ENCODE data around the gene UGT1A8.

Gene UGT1A8

DNA sequence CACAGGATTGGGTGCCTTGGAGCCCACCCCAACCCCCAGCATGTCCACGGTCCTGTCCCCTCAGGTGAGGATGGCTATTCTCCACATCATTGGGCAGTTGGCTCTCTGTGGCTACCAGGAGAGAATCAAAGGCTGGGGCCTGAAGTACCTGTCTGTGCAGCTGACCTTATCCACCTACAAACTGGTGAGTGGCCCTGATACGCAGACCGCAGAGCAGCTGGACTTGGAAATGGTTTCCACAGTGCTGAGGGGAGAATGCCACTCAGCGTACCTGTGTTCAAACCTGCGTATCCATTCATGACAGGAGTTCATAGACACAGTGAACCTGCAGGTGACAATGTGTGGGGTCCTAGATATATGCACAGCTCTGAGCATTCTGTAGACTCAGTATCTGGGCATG, 182.3 kb downstream of the UGT1A8 start:
- DNase-seq (ENCODE audit: low read depth in 2 of 2), result no peak

DNA sequence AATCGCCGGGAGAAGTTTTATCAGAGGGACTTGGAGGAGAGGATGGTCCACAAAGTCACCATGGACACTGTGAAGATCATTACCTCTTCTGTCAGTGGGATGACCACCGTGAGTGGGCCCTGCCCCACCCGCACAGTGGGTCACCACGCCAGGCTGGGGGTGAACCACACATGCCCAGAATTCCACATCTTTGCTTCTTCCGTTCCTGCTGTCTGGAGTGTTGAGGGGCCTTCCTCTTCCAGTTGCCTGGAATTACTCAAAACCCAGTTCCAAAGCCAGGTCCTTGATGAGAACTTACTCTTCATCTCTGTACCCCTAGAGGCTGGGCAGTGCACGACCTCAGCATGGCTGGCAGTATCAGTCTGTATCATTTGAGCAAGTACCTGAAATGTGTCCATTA, 182.8 kb downstream of the UGT1A8 start:
- no peak for DNase-seq (ENCODE audit: low read depth in 2 of 2)

DNA sequence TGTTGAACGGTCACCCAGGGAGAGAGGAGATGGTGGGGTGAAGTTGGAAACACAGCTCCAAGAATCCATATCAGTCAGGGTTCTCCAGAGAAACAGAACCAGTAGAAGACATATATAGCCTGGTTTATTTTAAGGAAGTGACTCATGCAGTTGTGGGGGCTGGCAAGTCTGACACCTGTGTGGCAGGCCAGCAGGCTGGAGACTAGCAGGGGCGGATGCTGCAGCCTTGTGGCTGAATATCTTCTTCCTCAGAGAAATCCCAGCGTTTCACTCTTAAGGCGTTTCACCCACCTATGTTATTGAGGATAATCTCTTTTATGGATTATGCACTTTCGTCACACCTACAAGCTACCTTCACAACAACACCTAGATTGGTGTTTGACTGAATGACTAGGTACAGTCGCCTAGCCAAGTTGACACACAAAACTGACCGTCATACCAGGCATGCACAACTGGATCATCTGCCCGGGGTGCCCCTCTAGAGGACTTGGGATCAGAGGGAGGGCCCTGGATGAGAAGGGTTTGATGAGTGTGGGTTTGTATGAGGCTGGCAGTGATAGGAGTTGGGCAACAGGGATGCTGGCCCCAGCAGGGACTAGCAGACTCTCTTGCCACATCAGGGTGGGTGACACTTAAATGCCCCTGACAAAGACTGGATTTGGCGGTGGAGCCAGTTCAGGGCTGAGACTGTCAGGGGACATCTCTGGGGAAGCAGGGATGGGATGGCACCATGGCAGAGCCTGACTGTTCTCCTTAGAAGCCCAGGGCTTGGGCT, 184.1 kb downstream of the UGT1A8 start:
- DNase-seq (ENCODE audit: low read depth in 2 of 2), result no peak

- DNase-seq (ENCODE audit: low read depth in 2 of 2), result no peak
Observed at GRCh38 chr2:233802132-233802815, 184.8 kb downstream of the UGT1A8 start.

GRCh38 chr2:233803292-233803911, 186.0 kb downstream of the UGT1A8 start:
- DNase-seq (ENCODE audit: low read depth in 2 of 2), result no peak

- no peak for DNase-seq (ENCODE audit: low read depth in 2 of 2)
Observed at GRCh38 chr2:233803994-233804393, 186.6 kb downstream of the UGT1A8 start.

- no peak for DNase-seq (ENCODE audit: low read depth in 2 of 2)
Observed at GRCh38 chr2:233807215-233807865, 189.9 kb downstream of the UGT1A8 start.

DNA sequence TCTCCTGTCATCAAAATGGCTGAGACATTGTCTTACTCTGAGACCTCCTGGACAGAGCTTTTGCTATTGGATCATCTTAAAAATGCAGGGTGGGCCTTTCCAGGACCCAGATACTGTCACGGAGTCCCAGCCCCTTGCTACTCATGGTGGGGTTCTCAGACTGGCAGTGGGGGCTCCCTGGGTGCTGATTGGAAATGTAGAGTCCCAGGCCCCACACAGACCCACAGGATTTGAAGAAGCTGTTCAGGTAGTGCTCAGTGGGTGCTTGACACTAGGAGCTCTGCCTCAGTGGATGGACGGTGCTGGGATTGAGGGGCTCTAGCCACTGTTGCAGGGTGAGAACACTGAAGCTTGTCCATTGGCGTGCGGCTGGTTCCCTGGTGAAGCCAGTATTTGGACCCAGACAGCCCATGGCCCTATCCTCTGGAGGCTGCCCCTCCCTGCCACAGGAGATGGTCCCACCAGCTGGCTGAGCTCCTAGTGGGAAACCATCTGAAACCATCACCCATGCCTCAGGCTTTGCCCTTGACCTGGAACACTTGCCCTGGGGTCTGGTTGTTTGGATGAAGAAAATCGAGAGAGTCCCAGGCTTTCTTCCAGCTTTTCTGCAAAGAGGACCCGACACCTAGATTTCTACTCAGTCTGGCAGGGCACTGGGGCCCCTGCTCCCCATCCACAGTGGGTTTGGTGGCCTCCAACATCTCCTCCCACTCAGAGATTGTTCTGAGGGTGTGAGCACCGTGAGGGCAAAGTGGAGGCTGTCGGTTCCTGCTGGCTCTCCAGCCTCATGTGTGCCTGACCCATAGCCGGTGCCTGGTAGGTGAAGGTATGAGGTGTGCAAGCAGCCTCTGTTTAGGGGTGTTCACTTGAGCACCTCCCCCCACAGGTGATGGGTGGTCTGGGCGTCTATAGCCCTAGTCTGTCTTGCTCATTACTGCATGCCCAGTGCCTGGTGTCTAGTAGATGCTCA, 190.8 kb downstream of the UGT1A8 start:
- DNase-seq (ENCODE audit: low read depth in 2 of 2), result no peak

GRCh38 chr2:233810385-233810784, 193.0 kb downstream of the UGT1A8 start:
- DNase-seq (ENCODE audit: low read depth in 2 of 2), result no peak

DNA sequence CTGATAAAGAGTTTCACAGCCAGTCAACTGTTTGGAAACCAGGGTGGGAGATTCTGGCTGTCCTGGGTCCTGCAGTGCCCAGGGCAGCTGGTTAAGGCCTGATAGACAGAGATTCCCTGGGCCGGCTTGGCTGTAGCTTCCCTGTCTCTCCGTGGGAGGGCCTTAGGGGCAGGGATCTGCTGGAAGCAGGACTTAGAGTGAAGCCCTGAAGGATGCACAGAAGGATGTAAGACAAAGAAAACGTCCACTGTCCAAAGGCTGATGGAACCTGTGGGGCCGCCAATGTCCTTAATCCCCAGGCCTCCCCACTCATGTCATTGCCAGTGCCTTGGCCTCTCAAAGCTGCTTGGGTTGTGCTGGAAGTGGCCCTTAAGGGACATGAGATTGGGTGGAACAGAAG, 193.7 kb downstream of the UGT1A8 start:
- no peak for DNase-seq (ENCODE audit: low read depth in 2 of 2)

- no peak for DNase-seq (ENCODE audit: low read depth in 2 of 2)
Observed at GRCh38 chr2:233811732-233812131, 194.3 kb downstream of the UGT1A8 start.

DNA sequence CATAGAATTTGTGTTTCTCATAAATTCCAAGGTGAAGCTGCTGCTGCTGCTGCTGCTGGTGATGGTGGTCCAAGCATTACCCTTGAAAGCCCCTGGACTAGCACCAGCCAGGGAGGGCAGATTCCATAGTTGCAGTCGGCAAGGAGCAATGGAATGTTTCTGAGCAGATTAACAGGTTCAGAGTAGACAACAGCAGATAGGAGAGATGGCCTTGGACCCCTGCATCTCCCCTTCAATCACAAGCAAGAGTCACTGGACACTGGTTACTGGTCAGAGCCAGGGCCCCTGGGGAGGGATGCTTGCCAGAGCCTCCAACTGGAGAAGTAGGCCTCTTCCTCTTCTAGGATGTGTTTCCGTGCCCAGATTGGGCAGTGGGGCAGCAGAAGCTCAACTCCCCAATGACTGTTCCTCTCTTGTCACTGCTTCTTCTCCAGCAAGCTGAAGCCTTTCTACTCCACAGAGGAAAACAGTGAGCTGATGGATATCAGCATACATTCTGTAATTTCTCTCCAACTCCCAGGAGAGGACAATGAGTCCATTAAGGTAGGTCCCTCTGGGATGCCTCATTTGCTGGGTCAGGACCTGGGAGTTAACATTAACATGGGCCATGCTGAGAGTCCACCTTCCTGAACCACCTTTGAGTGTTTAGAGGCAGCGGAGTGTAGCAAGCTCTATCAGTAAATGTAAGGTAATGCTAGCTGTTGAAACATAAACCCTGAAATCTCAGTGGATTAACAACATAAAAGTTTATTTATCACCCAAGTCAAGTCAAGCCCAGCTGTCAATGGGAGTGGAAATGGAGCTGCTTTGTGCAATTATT, 196.0 kb downstream of the UGT1A8 start:
- DNase-seq (ENCODE audit: low read depth in 2 of 2), result no peak

GRCh38 chr2:233814056-233814835, 196.8 kb downstream of the UGT1A8 start:
- DNase-seq (ENCODE audit: low read depth in 2 of 2), result no peak

DNA sequence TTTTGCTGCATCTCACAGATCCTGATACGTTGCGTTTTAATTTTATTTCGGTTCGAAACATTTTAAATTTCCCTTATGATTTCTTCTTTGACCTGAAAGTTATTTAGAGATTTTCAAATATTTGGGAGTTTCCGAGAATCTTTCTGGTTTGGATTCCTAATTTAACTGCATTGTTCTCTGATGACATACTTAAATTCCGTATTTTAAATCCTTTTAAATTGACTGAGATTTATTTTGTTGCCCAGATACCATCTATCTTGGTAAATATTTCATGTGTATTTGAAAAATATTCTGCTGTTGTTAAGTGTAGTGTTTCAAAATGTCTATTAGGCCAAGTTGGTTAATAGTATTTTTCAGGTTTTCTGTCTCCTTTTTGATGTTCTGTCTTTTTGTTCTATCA, 198.4 kb downstream of the UGT1A8 start:
- DNase-seq (ENCODE audit: low read depth in 2 of 2), result no peak

- no peak for DNase-seq (ENCODE audit: low read depth in 2 of 2)
Observed at GRCh38 chr2:233816334-233816733, 198.9 kb downstream of the UGT1A8 start.

DNA sequence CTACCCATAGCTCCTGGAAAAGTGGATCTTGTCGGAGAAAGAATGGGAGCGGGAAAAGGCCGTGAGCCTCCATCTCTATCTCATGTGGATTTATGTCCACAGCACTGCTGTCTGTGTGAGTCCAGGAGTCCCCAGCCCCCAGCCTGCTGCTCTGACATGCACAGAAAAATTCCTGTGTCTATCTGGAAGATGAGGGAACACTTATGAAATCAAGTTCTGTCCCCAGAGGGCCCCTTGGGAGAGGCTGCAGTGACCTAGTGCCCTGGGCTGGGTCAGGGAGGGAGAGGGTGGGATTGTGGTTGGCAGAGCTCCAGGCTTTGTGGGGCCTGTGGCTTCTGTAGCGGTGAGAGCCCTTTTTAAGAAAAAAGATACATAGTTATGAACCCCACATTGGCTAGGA, 199.3 kb downstream of the UGT1A8 start:
- DNase-seq (ENCODE audit: low read depth in 2 of 2), result no peak

- no peak for DNase-seq (ENCODE audit: low read depth in 2 of 2)
Observed at GRCh38 chr2:233817361-233817911, 200.0 kb downstream of the UGT1A8 start.

- DNase-seq (ENCODE audit: low read depth in 2 of 2), result no peak
Observed at GRCh38 chr2:233817995-233818638, 200.7 kb downstream of the UGT1A8 start.
